Measurements from ENCODE around the gene IGHMBP2.

Gene IGHMBP2

DNA sequence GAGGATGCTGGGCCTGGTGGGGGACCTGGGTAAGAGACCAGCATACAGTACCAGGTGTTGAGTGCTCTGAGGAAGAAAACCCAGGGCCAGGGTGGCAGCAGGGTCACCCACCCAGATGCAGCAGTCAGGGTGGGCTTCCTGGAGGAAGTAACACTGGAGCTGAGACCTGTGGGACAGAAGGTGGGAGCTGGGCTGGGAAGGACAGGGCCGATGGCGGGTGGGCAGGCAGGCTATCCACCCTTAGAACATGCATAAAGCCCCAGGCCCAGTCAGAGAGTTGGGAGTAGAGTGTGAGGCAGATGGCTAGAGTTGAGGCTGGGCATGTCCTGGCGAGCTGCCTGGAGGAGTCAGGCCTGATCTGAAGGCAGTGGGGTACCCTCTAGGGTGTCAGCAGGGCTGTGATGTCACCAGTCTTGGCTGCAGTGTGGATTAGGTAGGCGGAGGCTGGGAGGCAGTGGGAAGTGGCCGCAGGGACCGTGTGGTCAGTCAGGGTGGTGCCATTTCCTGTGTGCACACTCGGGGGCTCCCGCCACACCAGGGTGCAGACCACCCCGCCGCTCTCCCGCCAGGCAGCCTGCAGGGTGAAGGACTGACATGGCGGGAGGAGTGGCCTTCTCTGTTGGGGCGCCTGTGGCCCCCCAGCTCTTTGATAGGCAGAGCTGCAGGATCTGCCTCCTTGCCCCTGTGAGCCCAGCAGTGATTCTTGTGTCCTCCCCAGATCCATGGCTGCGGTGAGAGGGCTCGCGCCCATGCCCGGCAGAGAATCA is 35.3 kb downstream of the IGHMBP2 start:
- no peak for DNase-seq (ENCODE audit: low read depth in 2 of 2, low spot score in 1 of 2)

DNA sequence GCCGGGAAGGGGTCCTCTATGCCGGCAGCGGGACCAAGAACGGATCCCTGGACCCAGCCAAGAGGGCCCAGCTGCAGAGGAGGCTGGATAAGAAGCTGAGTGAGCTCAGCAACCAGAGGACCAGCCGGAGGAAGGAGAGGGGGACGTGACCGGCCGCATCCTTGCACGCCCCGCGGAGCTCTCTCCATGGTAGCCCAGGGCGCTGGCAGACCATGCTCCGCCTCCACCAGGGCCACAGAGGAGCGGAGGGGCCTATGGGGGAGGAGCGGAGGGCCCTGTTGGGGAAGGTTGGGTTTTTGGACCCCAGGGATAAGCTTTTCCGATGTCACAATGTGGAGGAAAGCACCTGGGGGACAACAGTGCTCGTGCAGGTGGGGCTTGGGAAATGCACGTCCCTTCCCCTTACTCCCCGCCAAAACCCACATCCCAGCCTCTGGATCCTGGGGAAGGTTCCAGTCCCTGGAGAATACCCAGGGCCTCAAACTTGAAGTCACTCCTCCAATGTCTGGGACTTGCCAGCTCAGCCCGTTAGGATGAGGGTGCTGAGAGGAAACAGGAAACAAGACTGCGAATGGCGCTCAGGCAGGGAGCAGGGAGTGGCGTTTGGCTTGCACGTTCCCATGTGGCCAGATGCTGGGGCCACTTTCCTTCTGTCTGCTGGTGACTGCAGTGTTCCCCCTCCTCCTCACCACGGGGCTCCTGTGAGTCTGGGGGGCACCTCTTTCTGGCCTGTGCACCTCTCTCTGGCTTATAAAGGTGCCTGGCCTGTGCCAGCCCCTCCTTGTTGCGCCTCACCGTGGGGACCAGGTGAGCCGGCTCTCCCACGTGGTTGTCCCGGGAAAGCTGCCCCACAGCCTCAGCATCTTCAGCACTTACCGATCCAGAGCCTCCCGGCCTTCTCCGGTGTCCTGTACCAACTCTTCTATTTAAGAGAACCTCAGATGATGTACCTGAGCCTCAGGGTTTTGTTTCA is 36.2 kb downstream of the IGHMBP2 start:
- no peak for DNase-seq (ENCODE audit: low read depth in 2 of 2, low spot score in 1 of 2)

DNA sequence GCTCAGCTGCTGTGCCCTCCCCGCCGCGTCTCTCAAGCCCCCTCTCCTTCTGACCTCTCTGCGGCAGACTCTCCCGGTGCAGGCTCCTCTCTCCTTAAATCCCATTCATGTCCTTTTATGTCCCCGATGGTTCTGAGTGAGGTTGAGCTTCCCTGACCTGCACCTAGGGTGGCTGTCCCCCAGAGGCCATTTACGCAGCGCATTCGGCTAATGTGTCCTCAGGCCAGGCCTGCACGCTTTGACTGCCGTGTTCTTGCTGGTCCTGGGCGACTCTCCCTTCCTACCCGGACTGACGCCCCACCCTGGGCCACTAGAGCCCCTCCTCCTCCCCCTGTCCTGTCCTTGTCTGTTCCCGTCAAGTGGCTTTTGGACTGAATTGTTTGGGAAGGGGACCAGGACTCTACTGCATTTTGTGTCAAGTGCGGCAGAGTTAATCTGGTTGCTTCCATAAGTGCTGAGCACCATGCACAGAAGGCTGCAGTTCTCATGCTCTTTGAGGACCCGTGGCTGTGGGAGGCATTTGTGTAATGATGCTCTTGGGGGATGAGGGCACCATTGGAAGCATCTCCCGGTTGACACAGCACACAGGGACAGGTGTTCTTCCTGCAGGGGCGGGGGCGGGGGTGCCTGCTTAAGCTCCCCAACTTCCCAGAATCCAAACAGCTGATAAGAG is 37.1 kb downstream of the IGHMBP2 start:
- no peak for DNase-seq (ENCODE audit: low read depth in 2 of 2, low spot score in 1 of 2)

DNA sequence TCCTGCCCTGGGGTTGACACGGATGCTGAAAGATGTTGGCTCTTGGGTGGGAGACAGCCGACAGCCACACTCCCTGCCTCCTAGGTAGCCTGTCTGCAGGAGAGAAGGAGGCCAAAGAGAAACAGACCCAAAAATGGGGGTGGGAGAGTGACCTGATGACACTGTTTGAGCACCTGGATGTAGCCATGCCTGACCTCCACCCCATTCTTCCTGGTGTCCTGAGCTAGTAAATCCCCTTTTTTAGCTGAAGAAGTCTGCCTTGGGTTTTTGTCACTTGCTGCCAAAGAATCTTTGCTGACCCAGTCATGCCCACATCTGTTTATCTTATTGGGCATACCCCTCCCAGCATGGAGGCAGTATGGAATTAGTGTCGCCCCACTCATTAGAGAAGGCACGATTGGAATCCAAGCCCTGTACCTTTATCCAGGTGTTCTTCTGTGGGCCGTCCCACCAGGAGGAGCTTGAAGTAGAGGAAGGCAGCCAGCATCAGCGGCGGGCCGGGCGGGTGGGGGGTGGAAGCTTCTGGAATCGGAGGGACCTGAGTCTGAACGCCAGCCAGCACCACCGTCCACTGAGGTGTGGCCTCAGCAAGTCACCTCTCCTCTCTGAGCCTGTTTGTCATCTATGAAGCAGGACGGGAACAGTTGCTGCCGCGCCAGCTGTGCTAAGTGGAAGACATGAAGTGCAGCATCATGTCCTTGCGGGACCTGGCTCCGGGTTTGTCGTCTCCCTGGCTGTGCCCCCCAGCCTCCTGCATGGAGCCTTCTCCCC is 37.8 kb downstream of the IGHMBP2 start:
- no peak for DNase-seq (ENCODE audit: low read depth in 2 of 2, low spot score in 1 of 2)

DNA sequence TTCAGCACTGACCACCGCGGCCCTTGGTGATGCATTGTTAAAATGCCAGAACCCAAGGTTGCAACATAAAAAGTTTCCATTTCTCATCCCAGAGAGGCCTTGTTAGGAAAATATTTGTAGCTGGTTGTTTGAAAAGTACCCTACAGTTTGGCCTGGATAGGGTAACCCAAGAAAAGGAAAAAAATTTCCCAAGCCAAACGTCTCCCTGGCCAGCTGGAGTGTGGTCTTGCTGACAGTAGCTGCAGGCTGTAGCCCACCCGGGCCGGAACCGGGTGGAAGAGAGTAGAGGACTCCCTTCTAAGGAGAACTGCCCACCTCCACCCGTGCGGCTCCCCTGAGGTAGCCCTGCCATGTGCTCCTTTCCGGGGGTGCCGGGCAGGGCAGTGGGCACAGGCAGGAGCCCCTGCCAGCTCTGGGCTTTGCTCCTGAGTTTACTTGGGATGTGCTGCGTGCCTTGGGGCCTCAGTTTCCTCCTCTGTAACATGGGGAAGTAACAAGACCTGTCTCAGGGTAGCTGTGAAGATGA is 38.5 kb downstream of the IGHMBP2 start:
- no peak for DNase-seq (ENCODE audit: low read depth in 2 of 2, low spot score in 1 of 2)

DNA sequence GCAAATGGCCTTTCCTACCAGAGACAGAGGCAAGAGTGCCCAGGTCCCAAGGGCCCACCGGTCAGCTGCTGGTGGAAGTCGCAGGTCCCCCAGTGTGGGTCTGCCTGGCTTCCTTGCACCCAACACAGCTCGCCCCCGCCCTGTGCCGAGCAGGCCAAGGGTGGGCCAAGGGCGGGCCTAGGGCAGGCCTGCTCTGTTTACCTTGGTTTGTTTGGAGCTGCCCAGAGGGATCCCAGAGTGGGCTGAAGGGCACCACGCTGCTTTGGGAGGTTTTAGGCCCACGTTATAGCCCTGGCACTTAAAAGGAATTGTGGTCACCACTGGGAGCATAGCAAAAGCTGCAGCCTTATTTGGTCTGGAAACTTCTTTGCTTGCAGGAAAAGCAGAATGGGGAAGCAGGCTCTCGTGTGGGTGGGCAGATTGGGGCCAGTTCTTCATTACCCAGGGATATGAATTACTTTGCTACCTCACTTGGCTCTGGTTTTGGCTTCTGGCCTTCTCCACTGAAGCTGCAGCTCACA is 39.1 kb downstream of the IGHMBP2 start:
- DNase-seq (ENCODE audit: low read depth in 2 of 2, low spot score in 1 of 2), result no peak

DNA sequence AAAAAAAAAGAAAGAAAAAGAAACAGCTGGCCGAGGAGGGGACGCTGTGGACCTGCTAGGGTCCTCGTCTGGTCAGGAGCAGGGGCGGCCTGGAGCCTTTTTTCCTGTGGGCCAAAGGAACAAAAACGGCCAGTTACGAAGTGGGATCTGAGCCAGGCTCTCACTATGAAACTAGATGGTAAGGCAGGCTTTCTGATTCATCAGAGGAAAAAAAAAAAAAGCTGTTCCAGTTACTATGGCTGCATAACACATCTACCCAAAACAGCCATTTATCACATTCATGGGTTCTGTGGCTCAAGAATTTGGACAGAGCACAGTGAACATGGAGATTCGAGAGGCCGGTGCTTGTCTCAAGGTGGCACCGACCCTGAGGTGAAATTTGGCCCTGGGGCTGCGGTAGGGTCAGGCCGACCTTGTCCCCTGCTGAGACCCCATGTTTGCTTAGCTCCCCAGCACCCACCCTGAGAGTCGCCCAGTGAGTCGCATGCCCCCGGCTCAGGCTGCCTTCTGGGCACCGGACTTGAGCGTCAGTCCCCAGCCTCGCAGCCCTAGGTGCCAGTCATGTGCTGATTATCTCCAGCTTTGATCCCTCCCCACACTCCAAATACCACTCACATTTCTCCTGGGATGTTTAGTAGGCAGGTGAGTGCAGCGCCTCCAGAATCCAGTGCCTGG is 42.9 kb downstream of the IGHMBP2 start:
- no peak for DNase-seq (ENCODE audit: low read depth in 2 of 2, low spot score in 1 of 2)

DNA sequence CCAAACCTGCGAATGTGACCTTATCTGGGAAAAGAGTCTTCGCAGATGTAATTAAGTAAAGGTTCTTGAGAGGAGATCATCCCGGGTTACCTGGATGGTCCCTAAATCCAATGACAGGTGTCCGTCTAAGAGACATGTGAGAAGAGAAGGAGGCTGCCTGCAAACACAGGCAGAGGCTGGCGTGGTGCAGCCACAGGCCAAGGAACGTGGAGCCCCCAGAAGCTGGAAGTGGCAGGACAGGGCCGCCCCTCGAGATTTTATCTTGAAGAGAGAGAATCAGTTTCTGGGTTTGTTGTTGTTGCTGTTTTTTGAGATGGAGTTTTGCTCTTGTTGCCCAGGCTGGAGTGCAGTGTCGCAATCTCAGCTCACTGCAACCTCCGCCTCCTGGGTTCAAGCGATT is 43.5 kb downstream of the IGHMBP2 start:
- DNase-seq (ENCODE audit: low read depth in 2 of 2, low spot score in 1 of 2), result no peak

DNA sequence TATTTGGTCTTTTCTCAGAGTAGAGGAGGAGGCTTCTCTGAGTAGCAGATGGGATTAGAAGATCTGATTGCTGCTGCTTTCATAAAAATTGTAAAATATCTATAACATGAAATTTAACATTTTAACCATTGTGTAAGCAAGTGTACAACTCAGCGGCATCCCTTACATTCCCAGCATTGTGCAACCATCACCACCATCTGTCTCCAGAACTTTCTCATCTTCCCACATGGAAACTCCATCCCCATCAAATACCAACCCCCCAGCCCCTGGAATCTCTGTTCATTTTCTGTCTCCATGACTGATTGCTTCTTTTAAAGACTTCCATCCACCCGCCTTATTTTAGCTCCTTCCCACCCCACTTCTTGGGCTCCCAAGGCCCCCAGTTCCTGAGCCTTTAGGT is 44.8 kb downstream of the IGHMBP2 start:
- no peak for DNase-seq (ENCODE audit: low read depth in 2 of 2, low spot score in 1 of 2)

DNA sequence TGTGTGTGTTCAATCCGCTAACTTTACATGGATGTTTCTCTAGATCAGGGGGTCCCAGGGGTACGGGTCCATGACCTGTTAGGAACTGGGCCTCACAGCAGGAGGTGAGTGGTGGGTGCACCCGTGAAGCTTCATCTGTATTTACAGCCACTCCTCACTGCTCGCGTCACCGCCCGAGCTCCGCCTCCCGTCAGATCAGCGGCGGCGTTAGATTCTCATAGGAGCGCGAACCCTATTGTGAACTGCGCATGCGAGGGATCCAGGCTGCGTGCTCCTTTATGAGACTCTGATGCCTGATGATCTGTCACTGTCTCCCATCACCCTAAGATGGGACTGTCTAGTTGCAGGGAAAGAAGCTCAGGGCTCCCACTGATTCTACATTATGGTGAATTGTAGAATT is 45.2 kb downstream of the IGHMBP2 start:
- DNase-seq (ENCODE audit: low read depth in 2 of 2, low spot score in 1 of 2), result no peak

DNA sequence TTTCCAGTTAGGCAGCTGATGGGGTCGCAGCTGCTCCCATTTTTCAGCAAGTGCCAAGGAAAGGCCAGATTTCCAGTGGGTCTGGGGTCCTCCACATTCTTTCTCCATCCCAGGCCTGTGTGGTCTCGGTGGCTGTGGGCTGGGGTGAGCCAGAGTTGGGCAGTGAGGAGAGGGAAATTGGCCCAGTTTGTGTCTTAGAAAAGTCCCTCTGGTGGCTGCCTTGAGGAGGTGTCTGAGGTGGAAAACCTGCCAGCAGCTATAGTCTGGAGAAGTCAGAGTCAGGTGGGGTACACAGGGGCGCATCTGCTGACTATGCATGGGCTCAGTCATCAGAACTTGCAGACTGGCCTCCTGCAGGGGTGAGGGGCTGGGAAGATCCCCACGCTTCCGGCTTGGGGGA is 46.6 kb downstream of the IGHMBP2 start:
- no peak for DNase-seq (ENCODE audit: low read depth in 2 of 2, low spot score in 1 of 2)

DNA sequence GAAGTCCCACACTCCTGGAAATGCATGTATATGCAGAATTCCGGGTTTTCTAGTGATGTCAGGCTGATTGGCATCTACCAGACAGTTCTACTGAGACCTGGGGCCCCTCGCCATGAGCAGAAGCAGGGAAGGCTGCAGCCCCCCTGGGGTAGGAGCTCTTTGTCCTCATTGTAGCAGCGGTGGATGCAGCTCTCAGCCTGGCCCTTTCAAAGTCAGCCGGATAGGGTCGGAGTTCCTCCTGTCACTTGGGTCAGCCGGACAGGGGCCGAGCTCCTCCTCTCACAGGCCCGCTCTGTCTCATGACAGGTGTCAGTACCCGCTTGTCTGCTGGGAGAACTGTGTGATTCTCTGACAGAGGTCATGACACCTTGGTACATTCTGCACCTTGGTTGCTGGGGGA is 47.1 kb downstream of the IGHMBP2 start:
- no peak for DNase-seq (ENCODE audit: low read depth in 2 of 2, low spot score in 1 of 2)

DNA sequence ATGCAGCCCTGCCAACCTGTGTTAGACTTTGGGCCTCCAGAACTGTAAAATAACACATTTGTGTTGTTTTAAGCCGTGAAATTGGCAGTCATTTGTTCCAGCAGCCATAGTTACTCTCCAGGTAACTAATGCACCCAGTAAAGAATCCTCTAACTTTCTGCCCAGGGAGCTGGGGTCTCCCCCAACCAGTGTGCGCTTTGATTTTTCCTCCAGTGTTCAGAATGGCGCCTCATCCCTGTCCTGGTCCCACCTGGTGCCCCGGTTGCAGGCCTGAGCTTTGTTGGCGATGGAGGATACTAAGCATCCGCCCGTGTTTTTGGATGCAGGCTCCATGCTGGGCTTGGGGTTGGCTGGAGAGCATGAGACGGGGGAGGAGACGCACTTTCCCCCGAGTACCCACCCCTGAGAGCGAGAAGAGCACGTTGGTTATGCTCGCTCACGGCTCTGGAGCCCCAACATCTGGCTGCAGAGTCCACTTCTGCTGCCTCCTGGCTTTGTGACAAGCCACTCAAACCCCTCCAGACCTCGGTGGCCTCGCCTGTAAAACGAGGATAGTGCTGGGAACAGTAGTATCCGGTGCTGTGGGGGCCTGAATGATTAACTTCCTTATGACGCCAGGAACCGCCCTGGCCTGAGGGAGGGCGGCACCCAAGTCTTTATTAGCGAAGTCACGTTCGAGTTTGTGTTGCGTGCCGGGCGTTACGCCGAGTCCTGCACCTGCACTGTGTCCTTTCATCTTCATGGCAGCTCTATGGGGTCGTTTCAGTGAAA is 51.3 kb downstream of the IGHMBP2 start:
- DNase-seq (ENCODE audit: low read depth in 2 of 2, low spot score in 1 of 2), result no peak

DNA sequence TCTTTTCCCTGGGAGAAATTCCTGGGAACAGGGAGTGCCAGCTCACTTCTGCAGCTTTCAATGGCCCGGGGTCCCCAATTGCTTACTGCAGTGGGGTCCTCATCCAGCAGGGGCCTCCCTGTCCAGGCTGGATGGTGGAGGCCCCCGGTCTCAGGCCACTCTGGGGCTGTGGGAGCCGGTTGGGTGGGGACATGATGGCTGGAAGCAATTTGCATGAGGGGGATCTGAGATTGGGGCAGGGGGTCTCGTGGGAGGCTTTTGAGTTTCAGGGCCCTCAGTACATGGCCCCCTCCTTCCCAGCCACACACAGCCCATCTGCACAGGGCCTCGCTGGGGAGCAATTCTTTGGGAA is 51.9 kb downstream of the IGHMBP2 start:
- DNase-seq (ENCODE audit: low read depth in 2 of 2, low spot score in 1 of 2), result no peak

DNA sequence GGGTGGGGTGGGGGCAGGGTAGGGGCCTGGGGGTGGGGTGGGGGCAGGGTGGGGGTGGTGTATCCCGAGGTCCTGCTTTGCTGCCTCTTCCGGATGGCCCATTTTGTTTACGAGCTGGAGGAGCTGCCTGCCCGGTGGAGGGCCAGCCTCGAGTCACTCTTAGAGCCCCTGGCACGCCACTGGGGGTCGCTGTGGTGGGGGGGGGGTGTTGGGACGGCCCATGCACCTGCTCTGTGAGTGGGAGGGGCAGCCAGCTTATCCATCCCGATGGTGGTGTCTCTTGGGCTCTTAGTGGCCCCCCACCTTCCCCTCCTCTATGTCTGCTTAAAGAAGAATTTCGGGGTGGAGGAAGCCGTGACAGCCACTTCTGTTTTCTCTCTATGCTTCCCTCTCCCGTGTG is 52.5 kb downstream of the IGHMBP2 start:
- DNase-seq (ENCODE audit: low read depth in 2 of 2, low spot score in 1 of 2), result no peak

DNA sequence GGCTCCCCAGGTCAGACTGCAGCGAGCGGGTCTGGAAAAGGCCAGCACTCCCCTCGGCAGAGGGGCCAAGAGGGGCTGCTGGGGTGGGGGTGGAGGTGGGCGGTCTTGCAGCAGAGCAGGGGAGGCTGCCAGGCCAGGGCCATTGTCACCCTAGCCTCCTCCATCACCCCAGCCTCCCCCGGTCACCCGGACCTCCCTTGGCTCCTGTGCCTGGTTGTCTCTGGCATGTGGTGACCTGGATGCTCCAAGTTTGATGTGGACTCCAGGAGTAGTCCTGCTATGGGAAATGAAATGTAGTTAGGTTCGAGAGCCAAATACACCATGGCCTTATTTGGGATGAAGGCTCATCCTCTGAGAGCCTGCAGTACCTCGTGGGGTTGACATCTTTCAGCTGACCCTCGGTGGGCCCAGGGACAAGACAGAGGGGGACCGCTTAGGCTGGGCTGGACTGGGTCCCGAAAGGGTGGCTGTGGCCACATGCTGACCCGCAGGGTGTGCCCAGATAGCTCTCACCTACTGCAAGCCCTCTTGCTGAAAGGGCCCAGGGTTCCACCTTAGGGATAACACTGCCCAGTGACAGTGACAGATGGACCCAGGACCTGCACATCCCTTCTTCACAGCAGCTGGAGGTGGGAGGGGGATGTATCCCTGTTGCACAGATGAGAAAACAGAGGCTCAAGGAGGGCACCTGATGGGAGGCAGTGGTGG is 53.0 kb downstream of the IGHMBP2 start:
- no peak for DNase-seq (ENCODE audit: low read depth in 2 of 2, low spot score in 1 of 2)

DNA sequence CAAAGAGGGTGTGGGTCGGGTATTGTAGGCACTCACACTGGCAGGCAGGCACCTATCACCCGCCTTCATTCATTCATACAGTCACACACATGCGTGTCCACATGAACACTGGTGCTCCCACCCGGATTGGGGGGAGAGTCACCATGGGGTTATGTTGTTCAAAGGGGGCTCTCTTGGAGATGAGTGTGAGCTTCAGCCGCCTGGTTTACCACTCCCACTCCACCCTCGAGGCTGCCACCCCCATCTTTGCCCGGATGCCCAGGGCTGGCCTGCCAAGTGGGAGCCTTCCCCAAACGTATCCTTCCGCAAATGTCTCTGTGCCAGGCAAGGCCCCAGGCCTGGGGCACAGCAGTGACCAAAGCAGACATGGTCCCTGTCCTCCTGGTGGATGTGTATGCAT is 54.5 kb downstream of the IGHMBP2 start:
- no peak for DNase-seq (ENCODE audit: low read depth in 2 of 2, low spot score in 1 of 2)

DNA sequence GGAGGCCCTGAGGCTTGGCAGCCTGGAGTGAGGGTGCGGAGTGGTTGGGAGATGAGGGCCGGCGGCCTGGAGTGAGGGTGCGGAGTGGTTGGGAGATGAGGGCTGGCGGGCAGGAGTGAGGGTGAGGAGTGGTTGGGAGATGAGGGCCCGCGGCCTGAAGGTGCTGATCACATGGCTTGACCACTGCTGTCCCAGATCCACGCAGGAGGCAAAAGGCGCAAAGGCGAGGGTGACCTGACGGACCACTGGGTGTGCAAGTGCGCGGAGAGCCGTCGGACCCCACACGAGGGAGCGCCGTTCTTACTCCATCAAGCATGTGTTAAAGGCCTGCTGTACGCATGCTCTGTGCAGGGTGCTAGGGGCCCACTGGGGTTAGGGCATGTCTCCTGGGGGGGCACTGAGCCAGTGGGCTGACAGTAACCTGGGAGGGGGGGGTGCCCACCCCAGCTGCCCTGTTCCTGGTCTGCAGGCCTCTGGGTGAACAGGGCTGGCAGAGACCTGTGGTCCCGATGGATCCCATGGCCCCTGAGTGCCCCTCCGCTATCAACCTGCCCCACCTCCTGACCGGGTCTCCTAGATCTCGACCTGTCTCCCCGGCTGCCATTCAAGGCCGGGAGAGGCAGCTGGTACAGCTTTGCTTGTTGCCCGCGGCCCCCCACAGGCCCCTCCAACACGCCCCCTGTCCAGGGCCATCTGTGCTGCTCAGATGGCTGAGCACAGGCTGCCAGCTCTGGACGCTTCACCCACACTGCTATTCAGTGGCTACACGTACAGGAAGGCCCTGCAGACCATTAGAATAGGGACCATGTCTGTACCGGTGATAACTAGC is 56.0 kb downstream of the IGHMBP2 start:
- no peak for DNase-seq (ENCODE audit: low read depth in 2 of 2, low spot score in 1 of 2)

All from stimulated activated CD8-positive, alpha-beta memory T cell treated with anti-CD3 and anti-CD28 coated beads, Interleukin-4, amount 100 ng/mL, for 4 hours (primary cell).